GM12892 (cell line): Measurements from ENCODE around the gene THG1L.

Source experiments
- POLR2AphosphoS5 ChIP-seq: IDR thresholded peaks from 2 replicates; pipeline ENCODE4 v1.6.1; 2011; ENCODE audit warnings: low read depth, low read length, control low read depth
- TAF1 ChIP-seq: IDR thresholded peaks from 2 replicates; pipeline ENCODE4 v1.6.1; 2011; ENCODE audit warnings: low read depth, mild to moderate bottlenecking, control low read depth, low read length, borderline replicate concordance

DNA sequence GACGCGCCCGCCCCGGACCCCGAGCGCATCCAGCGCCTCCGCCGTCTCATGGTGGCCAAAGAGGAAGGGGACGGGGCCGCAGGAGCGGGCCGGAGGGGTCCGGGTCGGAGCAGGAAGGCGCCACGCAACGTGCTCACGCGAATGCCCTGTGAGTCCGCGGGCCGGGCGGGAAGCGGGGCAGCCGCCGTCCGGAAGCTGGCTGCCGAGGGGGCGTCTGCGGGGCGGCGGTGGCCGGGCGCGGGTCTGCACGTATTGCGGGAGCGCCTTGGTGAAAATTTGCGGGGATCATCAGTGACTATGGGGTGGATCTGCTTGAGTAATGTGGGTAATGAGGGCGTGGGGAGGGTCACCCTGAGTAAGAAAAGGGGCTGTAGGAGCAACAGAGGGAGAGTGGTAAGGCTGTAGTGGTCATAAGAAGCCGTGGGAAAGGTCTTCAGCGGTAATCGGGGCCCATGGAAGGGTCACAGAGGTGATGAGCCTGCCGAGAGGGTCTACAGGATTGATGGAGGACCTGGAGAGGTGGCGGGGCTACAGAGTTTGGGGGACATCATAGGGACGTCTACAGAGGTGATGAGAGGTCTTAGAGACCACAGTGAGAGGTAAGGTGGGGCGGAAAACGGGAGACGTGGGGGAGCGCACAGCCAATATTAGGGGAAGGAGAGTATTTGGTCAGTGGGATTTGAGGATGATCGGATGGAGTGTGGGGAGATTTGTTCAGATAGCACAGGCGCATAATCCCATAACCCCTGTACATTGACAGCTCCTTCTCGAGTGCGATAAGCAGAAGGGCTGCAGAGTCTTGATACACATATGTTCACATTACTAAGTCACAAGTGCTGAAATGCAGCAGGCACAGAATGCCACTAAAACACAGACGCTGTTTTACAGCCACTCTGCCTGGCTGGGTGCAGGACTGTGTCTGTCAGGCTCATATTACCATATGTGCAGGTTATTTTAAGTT lies 13.1 kb downstream of the THG1L start:
- TF ChIP-seq TAF1: no peak
- no peak for TF ChIP-seq POLR2AphosphoS5
